ENCODE results near the gene KLHL9. TPM values are rescaled to one million over a fixed set of nuclear protein-coding genes. Genes with fewer than 3 reads are reported as not detected.

The KLHL9 gene
- total RNA-seq, 2 experiments from 2014 or later, result 18.5 to 19.3 TPM

DNA sequence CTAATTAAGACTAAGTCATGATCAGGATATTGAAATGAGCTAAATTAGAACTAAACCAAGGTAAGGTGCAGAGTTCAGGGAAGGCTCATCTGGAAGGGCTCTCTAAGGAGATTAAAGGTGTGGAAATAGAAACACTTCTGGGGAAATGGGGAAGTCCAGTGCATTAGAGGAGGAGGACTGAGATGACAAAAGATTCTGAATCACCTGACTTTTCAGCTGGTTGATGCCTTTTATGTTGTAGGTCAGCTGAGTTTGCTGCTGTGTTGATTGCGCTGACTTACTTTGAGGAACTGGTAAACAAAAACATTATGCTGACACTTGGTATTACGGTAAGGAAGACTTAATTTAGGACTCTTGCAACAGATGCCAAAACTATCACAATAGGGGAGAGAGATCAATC lies 53.9 kb downstream of the KLHL9 start:
- CTCF ChIA-PET (ENCODE audit: unreplicated experiment), result no interaction called here

More for the DNA sequence above, 53.9 kb downstream of the KLHL9 start:
- Histone ChIP-seq H3K9me2 (ENCODE audit: insufficient read depth, low read length) (no peaks in the 10 kb centered on the region), H3K27ac (ENCODE audit: low read depth, low read length, poor library complexity, severe bottlenecking) (no peak overlapping the region), H2AFZ (ENCODE audit: low read length) (no peak overlapping the region), H3K4me2 (ENCODE audit: low read length) (no peak overlapping the region), H3K9me3 (ENCODE audit: low read length) (no peaks in the 10 kb centered on the region), H3K4me3 (ENCODE audit: low read depth, low read length, poor library complexity, severe bottlenecking) (no peak overlapping the region), H3K79me2 (ENCODE audit: insufficient read depth, low read depth, low read length) (no peaks in the 10 kb centered on the region), H3K4me1 (ENCODE audit: insufficient read depth, low read length, poor library complexity, severe bottlenecking) (no peaks in the 10 kb centered on the region), H4K20me1 (ENCODE audit: insufficient read depth, low read length) (no peaks in the 10 kb centered on the region), H3K36me3 (ENCODE audit: insufficient read depth, low read length) (no peaks in the 10 kb centered on the region)
- no peak for DNase-seq (ENCODE audit: low spot score)
- TF ChIP-seq, protein P1, sequence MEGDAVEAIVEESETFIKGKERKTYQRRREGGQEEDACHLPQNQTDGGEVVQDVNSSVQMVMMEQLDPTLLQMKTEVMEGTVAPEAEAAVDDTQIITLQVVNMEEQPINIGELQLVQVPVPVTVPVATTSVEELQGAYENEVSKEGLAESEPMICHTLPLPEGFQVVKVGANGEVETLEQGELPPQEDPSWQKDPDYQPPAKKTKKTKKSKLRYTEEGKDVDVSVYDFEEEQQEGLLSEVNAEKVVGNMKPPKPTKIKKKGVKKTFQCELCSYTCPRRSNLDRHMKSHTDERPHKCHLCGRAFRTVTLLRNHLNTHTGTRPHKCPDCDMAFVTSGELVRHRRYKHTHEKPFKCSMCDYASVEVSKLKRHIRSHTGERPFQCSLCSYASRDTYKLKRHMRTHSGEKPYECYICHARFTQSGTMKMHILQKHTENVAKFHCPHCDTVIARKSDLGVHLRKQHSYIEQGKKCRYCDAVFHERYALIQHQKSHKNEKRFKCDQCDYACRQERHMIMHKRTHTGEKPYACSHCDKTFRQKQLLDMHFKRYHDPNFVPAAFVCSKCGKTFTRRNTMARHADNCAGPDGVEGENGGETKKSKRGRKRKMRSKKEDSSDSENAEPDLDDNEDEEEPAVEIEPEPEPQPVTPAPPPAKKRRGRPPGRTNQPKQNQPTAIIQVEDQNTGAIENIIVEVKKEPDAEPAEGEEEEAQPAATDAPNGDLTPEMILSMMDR (conservative IDR thresholded peaks at IDR 0.05; ENCODE audit: low read length), result no peak
- no peak for TF ChIP-seq EZH2phosphoT487 (IDR thresholded peaks at IDR 0.05; ENCODE audit: borderline replicate concordance, low read depth, low read length)
- intact Hi-C loops (cut with micrococcal nuclease; ENCODE audit: unreplicated experiment), result no loop called here
- POLR2A ChIA-PET, result no interaction called here
- no TSS peak for BruUV-seq (replicated peaks)

Other genes with a start within 250 kb of the KLHL9 start
- gene IFNW1, start 193.6 kb downstream of the KLHL9 start, total RNA-seq (2014; rRNA removed; shearing (Covaris generic)), result not detected in 2 replicates
- not detected in 2 replicates for gene IFNW1, start 193.6 kb downstream of the KLHL9 start, total RNA-seq (2022)
- not detected in 2 replicates for gene IFNA21, start 168.7 kb downstream of the KLHL9 start, total RNA-seq (2014; rRNA removed; shearing (Covaris generic))
- not detected in 2 replicates for gene IFNA21, start 168.7 kb downstream of the KLHL9 start, total RNA-seq (2022)
- not detected in 2 replicates for gene IFNA4, start 147.8 kb downstream of the KLHL9 start, total RNA-seq (2014; rRNA removed; shearing (Covaris generic))
- gene IFNA4, start 147.8 kb downstream of the KLHL9 start, total RNA-seq (2022), result not detected in 2 replicates
- gene IFNA7, start 133.2 kb downstream of the KLHL9 start, total RNA-seq (2014; rRNA removed; shearing (Covaris generic)), result not detected in 2 replicates
- gene IFNA7, start 133.2 kb downstream of the KLHL9 start, total RNA-seq (2022), result not detected in 2 replicates
- gene IFNA10, start 128.3 kb downstream of the KLHL9 start, total RNA-seq (2014; rRNA removed; shearing (Covaris generic)), result not detected in 2 replicates
- gene IFNA10, start 128.3 kb downstream of the KLHL9 start, total RNA-seq (2022), result not detected in 2 replicates
- not detected in 2 replicates for gene IFNA16, start 118.1 kb downstream of the KLHL9 start, total RNA-seq (2014; rRNA removed; shearing (Covaris generic))
- gene IFNA16, start 118.1 kb downstream of the KLHL9 start, total RNA-seq (2022), result not detected in 2 replicates
- not detected in 2 replicates for gene IFNA17, start 107.2 kb downstream of the KLHL9 start, total RNA-seq (2014; rRNA removed; shearing (Covaris generic))
- gene IFNA17, start 107.2 kb downstream of the KLHL9 start, total RNA-seq (2022), result not detected in 2 replicates
- not detected in 2 replicates for gene IFNA14, start 95.4 kb downstream of the KLHL9 start, total RNA-seq (2014; rRNA removed; shearing (Covaris generic))
- not detected in 2 replicates for gene IFNA14, start 95.4 kb downstream of the KLHL9 start, total RNA-seq (2022)
- not detected in 2 replicates for gene IFNA5, start 30.1 kb downstream of the KLHL9 start, total RNA-seq (2014; rRNA removed; shearing (Covaris generic))
- gene IFNA5, start 30.1 kb downstream of the KLHL9 start, total RNA-seq (2022), result not detected in 2 replicates
- gene IFNA6, start 15.5 kb upstream of the KLHL9 start, total RNA-seq (2014; rRNA removed; shearing (Covaris generic)), result not detected in 2 replicates
- not detected in 2 replicates for gene IFNA6, start 15.5 kb upstream of the KLHL9 start, total RNA-seq (2022)
- gene IFNA13, start 32.7 kb upstream of the KLHL9 start, total RNA-seq (2014; rRNA removed; shearing (Covaris generic)), result not detected in 2 replicates
- not detected in 2 replicates for gene IFNA13, start 32.7 kb upstream of the KLHL9 start, total RNA-seq (2022)
- not detected in 2 replicates for gene IFNA2, start 50.0 kb upstream of the KLHL9 start, total RNA-seq (2014; rRNA removed; shearing (Covaris generic))
- not detected in 2 replicates for gene IFNA2, start 50.0 kb upstream of the KLHL9 start, total RNA-seq (2022)
- gene IFNA8, start 73.7 kb upstream of the KLHL9 start, total RNA-seq (2014; rRNA removed; shearing (Covaris generic)), result not detected in 2 replicates
- gene IFNA8, start 73.7 kb upstream of the KLHL9 start, total RNA-seq (2022), result not detected in 2 replicates
- not detected in 2 replicates for gene IFNA1, start 105.0 kb upstream of the KLHL9 start, total RNA-seq (2014; rRNA removed; shearing (Covaris generic))
- gene IFNA1, start 105.0 kb upstream of the KLHL9 start, total RNA-seq (2022), result not detected in 2 replicates
- gene IFNE, start 146.9 kb upstream of the KLHL9 start, total RNA-seq (2014; rRNA removed; shearing (Covaris generic)), result not detected in 2 replicates
- gene IFNE, start 146.9 kb upstream of the KLHL9 start, total RNA-seq (2022), result not detected in 2 replicates

All from OCI-LY7 (cell line).